GM10847 (cell line): ENCODE data around the gene CLEC4E.

Experiments
- POLR2A ChIP-seq: IDR thresholded peaks from 2 replicates; pipeline ENCODE4 v1.6.1; 2011; ENCODE audit not compliant: insufficient read length; ENCODE audit errors: extremely low read depth

CLEC4E gene

GRCh38 chr12:8547645-8548044 lies 6.9 kb upstream of the CLEC4E start:
- no peak for TF ChIP-seq POLR2A

- no peak for TF ChIP-seq POLR2A
Measured at GRCh38 chr12:8546591-8546990, 5.9 kb upstream of the CLEC4E start.

- TF ChIP-seq POLR2A: no peak
Measured at GRCh38 chr12:8544295-8544694, 3.6 kb upstream of the CLEC4E start.

GRCh38 chr12:8541562-8541961 lies 857 bp upstream of the CLEC4E start:
- no peak for TF ChIP-seq POLR2A

- no peak for TF ChIP-seq POLR2A
Measured at GRCh38 chr12:8532045-8532444, 8.7 kb downstream of the CLEC4E start.

- TF ChIP-seq POLR2A: no peak
Measured at GRCh38 chr12:8527250-8528130, 13.2 kb downstream of the CLEC4E start.

GRCh38 chr12:8519171-8519570 lies 21.5 kb downstream of the CLEC4E start:
- no peak for TF ChIP-seq POLR2A

- TF ChIP-seq POLR2A: no peak
Measured at GRCh38 chr12:8517971-8518370, 22.7 kb downstream of the CLEC4E start.

- TF ChIP-seq POLR2A: no peak
Measured at GRCh38 chr12:8513256-8513655, 27.4 kb downstream of the CLEC4E start, which contains the start of gene CLEC4D. TSS of gene CLEC4D (plus strand) at chr12:8513503. CDS start at chr12:8513733, 230 bp downstream.

- TF ChIP-seq POLR2A: no peak
Measured at GRCh38 chr12:8508910-8509841, 31.5 kb downstream of the CLEC4E start.

GRCh38 chr12:8508223-8508622 lies 32.5 kb downstream of the CLEC4E start:
- TF ChIP-seq POLR2A: no peak

- no peak for TF ChIP-seq POLR2A
Measured at GRCh38 chr12:8507596-8507995, 33.1 kb downstream of the CLEC4E start.

GRCh38 chr12:8504351-8504750 lies 36.4 kb downstream of the CLEC4E start:
- no peak for TF ChIP-seq POLR2A

GRCh38 chr12:8501720-8502119 lies 39.0 kb downstream of the CLEC4E start:
- TF ChIP-seq POLR2A: no peak

- TF ChIP-seq POLR2A: no peak
Measured at GRCh38 chr12:8499616-8500015, 41.1 kb downstream of the CLEC4E start.

- no peak for TF ChIP-seq POLR2A
Measured at GRCh38 chr12:8493084-8493483, 47.6 kb downstream of the CLEC4E start.
